CD4-positive, alpha-beta T cell (primary cell): ENCODE measurements around the gene TMEM272. TPM values are rescaled to one million over a fixed set of nuclear protein-coding genes. Genes with fewer than 3 reads are reported as not detected.
A peak's percentile ranks its signal among the peaks of the same experiment; 100 is the strongest.

Experiments used
- ATAC-seq: fragments of 200-7000 bp; cut with Tn5 transposase; one replicate; pipeline ENCODE4 v1.10.0; 2022; ENCODE audit warnings: mild to moderate bottlenecking; ENCODE audit not compliant: poor library complexity
- CTCF ChIA-PET: fragments of 350-600 bp; sonication (Branson Sonifier 250); formaldehyde crosslinking; loops from one replicate; lab custom pipeline; 2021; ENCODE audit warnings: antibody characterized with exemption, inconsistent platforms; lab: Charles Lee
- POLR2A ChIA-PET: fragments of 350-600 bp; sonication (Branson Sonifier 250); formaldehyde crosslinking; loops from one replicate; lab custom pipeline; 2021; ENCODE audit warnings: antibody characterized with exemption, inconsistent platforms; lab: Charles Lee
- DNase-seq, 14 experiments: peaks; one replicate each; pipeline ENCODE4 v3.0.0-alpha.2; 2013 to 2020; ENCODE audit warnings: mixed read lengths in 2 of 14
- H3K27ac ChIP-seq, 2 donors: one replicate each; pipeline versions ENCODE4 v1.5.1 to v1.7.0; 2013; ENCODE audit warnings: low read length in 2 of 2, low read depth in 1 of 2, mild to moderate bottlenecking in 1 of 2
- H3K27me3 ChIP-seq, 2 experiments: 1 replicate in 1 of 2; 2 replicates in 1 of 2; pipeline versions ENCODE4 v1.6.1 to v1.7.0; 2013; ENCODE audit warnings: low read length in 2 of 2, control low read depth in 1 of 2, mild to moderate bottlenecking in 1 of 2, moderate library complexity in 1 of 2; ENCODE audit not compliant: insufficient read depth in 2 of 2, control insufficient read depth in 1 of 2
- H3K36me3 ChIP-seq: one replicate; pipeline ENCODE4 v1.6.1; 2013; ENCODE audit warnings: low read length, control low read depth; ENCODE audit not compliant: insufficient read depth
- H3K4me1 ChIP-seq: one replicate; pipeline ENCODE4 v1.6.1; 2013; ENCODE audit warnings: low read length, control low read depth; ENCODE audit not compliant: insufficient read depth
- H3K4me3 ChIP-seq: one replicate; pipeline ENCODE4 v1.5.1; 2013; ENCODE audit warnings: mild to moderate bottlenecking, low read length, moderate library complexity
- H3K9me3 ChIP-seq, 2 experiments: 1 replicate in 1 of 2; 2 replicates in 1 of 2; pipeline versions ENCODE4 v1.6.1 to v1.7.0; 2013; ENCODE audit warnings: low read length in 2 of 2, mild to moderate bottlenecking in 2 of 2, control low read depth in 1 of 2, moderate library complexity in 1 of 2; ENCODE audit not compliant: control insufficient read depth in 1 of 2, insufficient read depth in 1 of 2
- H3K27ac Mint-ChIP-seq: one replicate; pipeline ENCODE4 v1.8.0; 2020; ENCODE audit warnings: mixed read lengths
- H3K27me3 Mint-ChIP-seq: one replicate; pipeline ENCODE4 v1.8.0; 2021; ENCODE audit warnings: mixed read lengths
- H3K36me3 Mint-ChIP-seq: one replicate; pipeline ENCODE4 v1.8.0; 2021; ENCODE audit warnings: low read depth, mixed read lengths
- H3K4me1 Mint-ChIP-seq: one replicate; pipeline ENCODE4 v1.8.0; 2021; ENCODE audit warnings: low read depth, mixed read lengths
- H3K4me3 Mint-ChIP-seq: one replicate; pipeline ENCODE4 v1.8.0; 2020; ENCODE audit warnings: mild to moderate bottlenecking, mixed read lengths
- H3K9me3 Mint-ChIP-seq: one replicate; pipeline ENCODE4 v1.8.0; 2020; ENCODE audit warnings: mixed read lengths
- intact Hi-C, 2 experiments: fragments of 100-400 bp; cut with DNase I in 1 of 2; cut with micrococcal nuclease in 1 of 2; formaldehyde crosslinking; loops; one replicate each; pipeline versions ENCODE4 v1.15.1 to v1.9.0; 2023 to 2025; cut with DNase I, micrococcal nuclease
- total RNA-seq, 174 experiments: library from RNA in 2 of 174; stranded (reverse) in 2 of 174; gene quantifications; one replicate each; pipeline ENCODE4 v1.2.3 and lab custom pipeline; 2021 to 2026
- TF ChIP-seq, protein P1 (sequence below): fragments of 200-600 bp; IDR thresholded peaks from one replicate; pipeline ENCODE4 v1.8.0; 2022; ENCODE audit warnings: antibody characterized with exemption, mild to moderate bottlenecking

The TMEM272 gene
- total RNA-seq, 2 experiments from 2014 or later = 2.7 to 2.8 TPM

DNA sequence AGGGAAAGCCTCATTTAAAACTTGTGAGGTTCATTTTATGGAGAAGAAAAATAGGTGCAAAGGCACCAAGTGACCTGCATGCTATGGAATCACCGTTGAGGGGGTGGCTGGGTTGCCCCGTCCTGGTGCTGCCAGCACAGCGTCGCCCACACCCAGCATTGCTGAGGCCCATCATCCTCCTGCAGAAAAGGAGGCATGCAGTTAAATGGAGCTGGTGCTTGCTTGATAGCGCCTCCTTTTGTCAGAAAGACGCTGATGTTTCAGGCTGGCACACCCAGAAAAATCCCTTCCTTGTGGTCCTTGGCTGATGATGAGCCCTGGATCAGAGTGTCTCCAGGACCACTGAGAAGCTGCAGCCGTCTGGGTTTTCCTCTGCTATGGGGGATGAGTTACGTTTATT lies 77.9 kb downstream of the TMEM272 start:
- POLR2A ChIA-PET = no interaction called here
- DNase-seq = peak in 1 of 14 experiments; percentile 13
- Histone ChIP-seq H3K4me1 (peaks cover 18% of the 10 kb centered on the region), H3K9me3 (no peaks in the 10 kb centered on the region), H3K36me3 (peaks cover 29% of the 10 kb centered on the region), H3K27ac (no peak overlapping the region), H3K4me3 (no peak overlapping the region), H3K27me3 (no peaks in the 10 kb centered on the region)
- H3K36me3 Mint-ChIP-seq = peaks cover 53% of the 10 kb centered on the region
- intact Hi-C loops = loop anchor here in 1 of 2 experiments (10.0 kb wide), 1 partner anchor 182 kb away; the partner anchor contains the start of gene WDFY2
- peaks cover 23% of the 10 kb centered on the region for H3K4me1 Mint-ChIP-seq
- no peaks in the 10 kb centered on the region for H3K9me3 Mint-ChIP-seq
- peak overlapping the region; percentile 85 for H3K27ac Mint-ChIP-seq
- CTCF ChIA-PET = no interaction called here
- H3K4me3 Mint-ChIP-seq = no peak overlapping the region
- H3K27me3 Mint-ChIP-seq = no peaks in the 10 kb centered on the region
- TF ChIP-seq, protein P1, sequence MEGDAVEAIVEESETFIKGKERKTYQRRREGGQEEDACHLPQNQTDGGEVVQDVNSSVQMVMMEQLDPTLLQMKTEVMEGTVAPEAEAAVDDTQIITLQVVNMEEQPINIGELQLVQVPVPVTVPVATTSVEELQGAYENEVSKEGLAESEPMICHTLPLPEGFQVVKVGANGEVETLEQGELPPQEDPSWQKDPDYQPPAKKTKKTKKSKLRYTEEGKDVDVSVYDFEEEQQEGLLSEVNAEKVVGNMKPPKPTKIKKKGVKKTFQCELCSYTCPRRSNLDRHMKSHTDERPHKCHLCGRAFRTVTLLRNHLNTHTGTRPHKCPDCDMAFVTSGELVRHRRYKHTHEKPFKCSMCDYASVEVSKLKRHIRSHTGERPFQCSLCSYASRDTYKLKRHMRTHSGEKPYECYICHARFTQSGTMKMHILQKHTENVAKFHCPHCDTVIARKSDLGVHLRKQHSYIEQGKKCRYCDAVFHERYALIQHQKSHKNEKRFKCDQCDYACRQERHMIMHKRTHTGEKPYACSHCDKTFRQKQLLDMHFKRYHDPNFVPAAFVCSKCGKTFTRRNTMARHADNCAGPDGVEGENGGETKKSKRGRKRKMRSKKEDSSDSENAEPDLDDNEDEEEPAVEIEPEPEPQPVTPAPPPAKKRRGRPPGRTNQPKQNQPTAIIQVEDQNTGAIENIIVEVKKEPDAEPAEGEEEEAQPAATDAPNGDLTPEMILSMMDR = no peak
- ATAC-seq = no peak

DNA sequence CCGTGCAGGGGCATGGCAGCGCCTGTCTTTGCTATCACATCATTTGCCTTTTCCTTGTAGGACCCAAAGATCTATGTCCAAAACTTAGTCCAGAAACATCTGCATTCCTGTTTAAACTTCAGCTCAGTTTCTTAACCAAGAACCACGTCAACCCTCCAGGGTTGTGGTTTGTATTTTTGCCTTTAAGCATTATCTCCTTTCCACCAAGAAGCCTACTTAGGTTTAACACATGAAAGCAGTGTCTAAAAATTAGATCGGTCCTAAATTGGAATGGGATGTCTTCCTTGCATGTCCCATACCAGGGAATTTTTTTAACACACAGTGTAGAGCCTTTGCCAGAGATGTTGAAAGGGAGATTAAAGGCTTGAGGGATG lies 79.8 kb downstream of the TMEM272 start:
- Histone ChIP-seq H3K27ac (peak overlapping the region; percentile 67 to 73), H3K36me3 (peaks cover 27% of the 10 kb centered on the region), H3K4me3 (peak overlapping the region; percentile 49), H3K9me3 (no peaks in the 10 kb centered on the region), H3K27me3 (no peaks in the 10 kb centered on the region), H3K4me1 (peaks cover 18% of the 10 kb centered on the region)
- Mint-ChIP-seq H3K9me3 (no peaks in the 10 kb centered on the region), H3K4me1 (peaks cover 23% of the 10 kb centered on the region), H3K27me3 (no peaks in the 10 kb centered on the region), H3K36me3 (peaks cover 57% of the 10 kb centered on the region), H3K27ac (peak overlapping the region; percentile 85), H3K4me3 (peak overlapping the region; percentile 68)
- TF ChIP-seq, protein P1 = no peak
- DNase-seq (no peak), ATAC-seq (peak; percentile 21)
- ChIA-PET CTCF (interaction anchor here (1.4 kb wide), 1 partner anchor 120 kb away, joined by 3 read pairs; no protein-coding TSS in a partner anchor), POLR2A (interaction anchor here (0.9 to 3.5 kb wide), 6 partner anchors 33 to 314 kb away, joined by 3 to 30 read pairs (median 5); partner anchors contain the start of genes INTS6 and WDFY2)
- intact Hi-C loops = loop anchor here in 1 of 2 experiments (2.0 to 10.0 kb wide), 2 partner anchors 38 to 180 kb away; partner anchors contain the start of gene WDFY2

DNA sequence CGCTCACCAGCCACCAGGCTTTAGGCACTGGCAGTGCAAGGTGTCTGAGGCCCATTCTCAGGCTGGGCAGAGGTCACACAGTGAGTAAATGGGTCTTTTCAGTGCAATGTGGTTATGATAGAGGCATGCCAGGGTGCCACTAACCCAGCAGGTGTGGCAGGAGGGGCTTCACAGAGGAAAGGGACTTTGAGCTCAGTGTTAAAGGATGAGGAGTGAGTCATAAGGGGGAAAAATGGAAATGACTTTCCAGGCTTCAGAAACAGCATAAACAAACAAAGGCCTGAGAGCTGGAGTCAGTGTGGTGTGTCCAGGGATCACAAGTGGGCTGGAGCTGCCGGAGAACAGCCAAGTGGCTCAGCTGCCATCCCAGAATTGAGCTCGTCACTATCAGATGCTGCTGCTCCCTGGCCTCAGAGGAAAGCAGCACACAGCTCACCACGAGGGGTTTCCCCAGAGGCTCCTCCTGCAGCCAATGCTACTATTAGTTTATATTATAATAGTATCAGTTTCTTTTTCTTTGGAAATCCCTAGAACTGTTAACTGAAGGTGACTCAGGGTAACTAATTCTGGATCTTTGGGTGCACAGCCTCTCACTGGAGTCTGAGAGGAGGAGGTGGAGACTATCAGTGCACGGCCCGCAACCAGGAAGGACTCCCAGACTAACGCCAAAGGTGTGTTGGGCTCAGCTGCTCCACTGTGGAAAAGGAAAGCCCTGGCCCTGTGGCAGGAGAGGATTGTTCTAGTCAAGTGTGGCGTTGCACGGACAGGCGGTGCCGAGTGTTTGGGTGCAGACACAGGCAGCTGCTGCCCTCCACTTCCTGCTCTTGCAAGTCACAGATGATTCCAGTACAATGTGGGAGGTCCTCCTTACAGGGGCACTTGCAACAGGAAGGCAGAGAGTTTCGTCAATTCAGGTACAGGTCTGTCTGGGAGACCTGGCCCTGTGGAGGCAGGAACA lies 80.5 kb downstream of the TMEM272 start:
- intact Hi-C loops = loop anchor here in 1 of 2 experiments (2.0 to 10.0 kb wide), 2 partner anchors 38 to 180 kb away; partner anchors contain the start of gene WDFY2
- Mint-ChIP-seq H3K27ac (peak overlapping the region; percentile 85), H3K9me3 (no peaks in the 10 kb centered on the region), H3K27me3 (no peaks in the 10 kb centered on the region), H3K36me3 (peaks cover 58% of the 10 kb centered on the region), H3K4me1 (peaks cover 23% of the 10 kb centered on the region), H3K4me3 (peak overlapping the region; percentile 68)
- H3K4me1 ChIP-seq = peaks cover 18% of the 10 kb centered on the region
- peak overlapping the region; percentile 67 to 73 for H3K27ac ChIP-seq
- H3K9me3 ChIP-seq = no peaks in the 10 kb centered on the region
- peak; percentile 85 for ATAC-seq
- POLR2A ChIA-PET = interaction anchor here (0.7 to 3.5 kb wide), 10 partner anchors 33 to 330 kb away, joined by 3 to 30 read pairs (median 4); partner anchors contain the start of genes INTS6 and WDFY2
- H3K36me3 ChIP-seq = peaks cover 27% of the 10 kb centered on the region
- DNase-seq = peak; percentile 19 to 86 (median 34)
- H3K27me3 ChIP-seq = no peaks in the 10 kb centered on the region
- peak overlapping the region; percentile 49 for H3K4me3 ChIP-seq
- TF ChIP-seq, protein P1 = no peak
- CTCF ChIA-PET = interaction anchor here (0.8 to 1.8 kb wide), 5 partner anchors 33 to 363 kb away, joined by 3 to 6 read pairs (median 4); no protein-coding TSS in a partner anchor
